ENCODE measurements around the gene SPATA13.

- TF ChIP-seq POLR2AphosphoS5 (IDR thresholded peaks at IDR 0.05; ENCODE audit: low read depth, low read length) (no peak), SIN3A (IDR thresholded peaks at IDR 0.05; ENCODE audit: borderline replicate concordance, insufficient read depth, low read length) (no peak), TAF1 (IDR thresholded peaks at IDR 0.05; ENCODE audit: borderline replicate concordance, insufficient read depth, low read length) (no peak)
- TF ChIP-seq, protein P1, sequence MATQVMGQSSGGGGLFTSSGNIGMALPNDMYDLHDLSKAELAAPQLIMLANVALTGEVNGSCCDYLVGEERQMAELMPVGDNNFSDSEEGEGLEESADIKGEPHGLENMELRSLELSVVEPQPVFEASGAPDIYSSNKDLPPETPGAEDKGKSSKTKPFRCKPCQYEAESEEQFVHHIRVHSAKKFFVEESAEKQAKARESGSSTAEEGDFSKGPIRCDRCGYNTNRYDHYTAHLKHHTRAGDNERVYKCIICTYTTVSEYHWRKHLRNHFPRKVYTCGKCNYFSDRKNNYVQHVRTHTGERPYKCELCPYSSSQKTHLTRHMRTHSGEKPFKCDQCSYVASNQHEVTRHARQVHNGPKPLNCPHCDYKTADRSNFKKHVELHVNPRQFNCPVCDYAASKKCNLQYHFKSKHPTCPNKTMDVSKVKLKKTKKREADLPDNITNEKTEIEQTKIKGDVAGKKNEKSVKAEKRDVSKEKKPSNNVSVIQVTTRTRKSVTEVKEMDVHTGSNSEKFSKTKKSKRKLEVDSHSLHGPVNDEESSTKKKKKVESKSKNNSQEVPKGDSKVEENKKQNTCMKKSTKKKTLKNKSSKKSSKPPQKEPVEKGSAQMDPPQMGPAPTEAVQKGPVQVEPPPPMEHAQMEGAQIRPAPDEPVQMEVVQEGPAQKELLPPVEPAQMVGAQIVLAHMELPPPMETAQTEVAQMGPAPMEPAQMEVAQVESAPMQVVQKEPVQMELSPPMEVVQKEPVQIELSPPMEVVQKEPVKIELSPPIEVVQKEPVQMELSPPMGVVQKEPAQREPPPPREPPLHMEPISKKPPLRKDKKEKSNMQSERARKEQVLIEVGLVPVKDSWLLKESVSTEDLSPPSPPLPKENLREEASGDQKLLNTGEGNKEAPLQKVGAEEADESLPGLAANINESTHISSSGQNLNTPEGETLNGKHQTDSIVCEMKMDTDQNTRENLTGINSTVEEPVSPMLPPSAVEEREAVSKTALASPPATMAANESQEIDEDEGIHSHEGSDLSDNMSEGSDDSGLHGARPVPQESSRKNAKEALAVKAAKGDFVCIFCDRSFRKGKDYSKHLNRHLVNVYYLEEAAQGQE (IDR thresholded peaks at IDR 0.05; ENCODE audit: insufficient read depth in 1 of 2, low read depth in 2 of 2, low read length in 2 of 2) = no peak
Measured at GRCh38 chr13:24217601-24218281, 57.2 kb downstream of the SPATA13 start.

Measured in PFSK-1 (cell line).